Keratinocyte (primary cell): Measurements from ENCODE around the gene MAPK4. TPM values are rescaled to one million over a fixed set of nuclear protein-coding genes. Genes with fewer than 3 reads are reported as not detected.

ENCODE experiments used
- DNase-seq: peaks from one replicate; pipeline ENCODE4 v3.0.0-alpha.2; 2011; ENCODE audit warnings: low read depth, missing footprints, low spot score
- FAIRE-seq: peaks from 2 replicates; lab custom pipeline; 2011; peaks lifted over from hg19 to GRCh38; lab: Jason Lieb, UNC
- H2AFZ ChIP-seq: 2 replicates; pipeline ENCODE4 v1.6.0; 2012; ENCODE audit warnings: low read length, control low read depth, inconsistent platforms; ENCODE audit not compliant: control insufficient read depth
- H3K27ac ChIP-seq: 2 replicates; pipeline ENCODE4 v1.5.1; 2011; ENCODE audit warnings: low read length; ENCODE audit not compliant: control insufficient read depth, insufficient read depth
- H3K27me3 ChIP-seq: 3 replicates; pipeline ENCODE4 v1.6.0; 2011; ENCODE audit warnings: low read length; ENCODE audit not compliant: control insufficient read depth, insufficient read depth; ENCODE audit errors: extremely low read depth
- H3K36me3 ChIP-seq, 2 experiments: 2 replicates in 1 of 2; 3 replicates in 1 of 2; pipeline ENCODE4 v1.5.1; 2011; ENCODE audit warnings: low read length in 2 of 2, mild to moderate bottlenecking in 1 of 2; ENCODE audit not compliant: control insufficient read depth in 2 of 2, insufficient read depth in 2 of 2; ENCODE audit errors: extremely low read depth in 1 of 2
- H3K4me1 ChIP-seq: 3 replicates; pipeline ENCODE4 v1.5.1; 2011; ENCODE audit warnings: low read length; ENCODE audit not compliant: control insufficient read depth, insufficient read depth; ENCODE audit errors: extremely low read depth
- H3K4me2 ChIP-seq: 3 replicates; pipeline ENCODE4 v1.6.0; 2011; ENCODE audit warnings: low read depth, low read length; ENCODE audit not compliant: control insufficient read depth, insufficient read depth; ENCODE audit errors: extremely low read depth
- H3K4me3 ChIP-seq, 3 experiments: fragments of 200-600 bp in 1 of 3; sonication (generic) in 1 of 3; 2 replicates in 2 of 3; 3 replicates in 1 of 3; pipeline ENCODE4 v1.5.1; 2011 to 2016; ENCODE audit warnings: low read length in 3 of 3, mild to moderate bottlenecking in 3 of 3, control low read depth in 2 of 3, inconsistent platforms in 1 of 3, low read depth in 1 of 3, mixed read lengths in 1 of 3, mixed run types in 1 of 3, moderate library complexity in 1 of 3; ENCODE audit not compliant: control insufficient read depth in 2 of 3, insufficient read depth in 2 of 3; ENCODE audit errors: extremely low read depth in 1 of 3
- H3K79me2 ChIP-seq: 2 replicates; pipeline ENCODE4 v1.6.0; 2012; ENCODE audit warnings: low read length; ENCODE audit not compliant: control insufficient read depth, insufficient read depth
- H3K9ac ChIP-seq: 3 replicates; pipeline ENCODE4 v1.6.0; 2011; ENCODE audit warnings: low read length; ENCODE audit not compliant: control insufficient read depth, insufficient read depth; ENCODE audit errors: extremely low read depth
- H3K9me1 ChIP-seq: 3 replicates; pipeline ENCODE4 v1.6.0; 2011; ENCODE audit warnings: low read length; ENCODE audit not compliant: control insufficient read depth, insufficient read depth; ENCODE audit errors: extremely low read depth
- H3K9me3 ChIP-seq: 2 replicates; pipeline ENCODE4 v1.5.1; 2012; ENCODE audit warnings: low read depth, low read length; ENCODE audit not compliant: control insufficient read depth
- H4K20me1 ChIP-seq: 3 replicates; pipeline ENCODE4 v1.6.0; 2011; ENCODE audit warnings: low read length; ENCODE audit not compliant: control insufficient read depth, insufficient read depth; ENCODE audit errors: extremely low read depth
- CTCF ChIP-seq, 3 experiments: IDR thresholded peaks in 1 of 3; conservative IDR thresholded peaks in 1 of 3; optimal IDR thresholded peaks in 1 of 3; 2 replicates in 2 of 3; 3 replicates in 1 of 3; pipeline versions ENCODE3 to v1.5.1; 2011; ENCODE audit warnings: low read length in 3 of 3, mild to moderate bottlenecking in 3 of 3, moderate library complexity in 2 of 3, control low read depth in 1 of 3, inconsistent platforms in 1 of 3; ENCODE audit not compliant: insufficient read depth in 2 of 3; ENCODE audit errors: extremely low read depth in 1 of 3
- EZH2 ChIP-seq: IDR thresholded peaks from one replicate; pipeline ENCODE4 v1.6.1; 2012; ENCODE audit warnings: inconsistent platforms, mild to moderate bottlenecking, low read length, moderate library complexity
- dilution Hi-C: fragments of 300-500 bp; cut with MboI; formaldehyde crosslinking; loops from one replicate; pipeline ENCODE4 v1.7.0; 2020; ENCODE audit warnings: low sequenced_read_pairs; ENCODE audit not compliant: extremely low pct_ligation_motif_present
- polyA plus RNA-seq, 5 experiments: library from polyadenylated mRNA; depleted of rRNA in 3 of 5; stranded (reverse) in 3 of 5; stranded (forward) in 1 of 5; unstranded in 1 of 5; fragments of >200 nt; gene quantifications; 1 replicate in 1 of 5; 2 replicates in 3 of 5; 3 replicates in 1 of 5; pipeline versions ENCODE4 v1.2.1 to v1.2.3, GENCODE V29; 2011 to 2012; ENCODE audit warnings: missing spikeins in 2 of 5, low read depth in 1 of 5, low replicate concordance in 1 of 5

The MAPK4 gene
- polyA plus RNA-seq, 1 donor (not counting 4 experiments of a cell fraction or from before 2014, with no cell fraction given) = not detected

GRCh38 chr18:50620319-50620718 is 60.4 kb downstream of the MAPK4 start:
- Histone ChIP-seq H3K9me3 (no peaks in the 10 kb centered on the region), H3K27me3 (peaks cover 3% of the 10 kb centered on the region), H3K4me2 (no peak overlapping the region), H3K4me1 (no peaks in the 10 kb centered on the region), H3K9ac (no peak overlapping the region), H3K79me2 (no peaks in the 10 kb centered on the region), H3K4me3 (no peak overlapping the region), H3K27ac (no peak overlapping the region), H2AFZ (no peak overlapping the region), H4K20me1 (no peaks in the 10 kb centered on the region), H3K9me1 (no peaks in the 10 kb centered on the region), H3K36me3 (no peaks in the 10 kb centered on the region)
- no peak for TF ChIP-seq EZH2
- TF ChIP-seq CTCF (optimal IDR thresholded peaks at IDR 0.05 in 1 of 3, IDR thresholded peaks at IDR 0.05 in 1 of 3, conservative IDR thresholded peaks at IDR 0.05 in 1 of 3; ENCODE audit: extremely low read depth in 1 of 3, insufficient read depth in 2 of 3, low read length in 3 of 3) = no peak
- dilution Hi-C loops = no loop called here
- DNase-seq (no peak), FAIRE-seq (no peak)

DNA sequence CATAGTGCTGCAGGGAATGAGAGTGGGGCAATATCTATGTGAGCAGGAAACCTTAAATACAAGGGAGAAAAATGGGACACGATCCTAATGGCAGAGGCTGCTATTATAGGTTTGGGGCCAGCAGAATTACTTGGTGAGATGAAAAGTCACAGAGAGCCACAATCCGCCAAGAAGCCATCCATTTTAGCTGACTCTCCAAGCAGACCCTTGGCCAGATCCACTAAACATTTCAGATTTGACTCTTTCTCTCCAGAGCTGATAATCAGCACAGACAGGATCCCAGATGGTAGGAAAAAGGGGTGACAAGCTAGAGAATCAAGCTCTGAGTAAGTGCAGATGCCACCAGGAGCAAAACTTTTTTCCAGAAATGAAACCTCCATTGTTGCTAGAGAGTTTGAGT is 61.5 kb downstream of the MAPK4 start:
- Histone ChIP-seq H3K27ac (no peak overlapping the region), H4K20me1 (no peaks in the 10 kb centered on the region), H3K4me3 (no peak overlapping the region), H3K79me2 (no peaks in the 10 kb centered on the region), H3K4me2 (no peak overlapping the region), H2AFZ (no peak overlapping the region), H3K27me3 (peaks cover 3% of the 10 kb centered on the region), H3K4me1 (no peaks in the 10 kb centered on the region), H3K36me3 (no peaks in the 10 kb centered on the region), H3K9me3 (no peaks in the 10 kb centered on the region), H3K9ac (no peak overlapping the region), H3K9me1 (no peaks in the 10 kb centered on the region)
- DNase-seq (no peak), FAIRE-seq (no peak)
- TF ChIP-seq CTCF (optimal IDR thresholded peaks at IDR 0.05 in 1 of 3, IDR thresholded peaks at IDR 0.05 in 1 of 3, conservative IDR thresholded peaks at IDR 0.05 in 1 of 3; ENCODE audit: extremely low read depth in 1 of 3, insufficient read depth in 2 of 3, low read length in 3 of 3) (no peak), EZH2 (no peak)
- dilution Hi-C loops = no loop called here
